Neural progenitor cell (in vitro differentiated cells): ENCODE data around the gene KIAA0040. TPM values are rescaled to one million over a fixed set of nuclear protein-coding genes. Genes with fewer than 3 reads are reported as not detected.
"Not testable (repeated sequence)": the region's sequence is repeated elsewhere in the genome, so short reads cannot be mapped to it uniquely, and the experiment has no call there.

Source experiments
- DNase-seq: peaks from one replicate; pipeline ENCODE4 v3.0.0-alpha.2; 2016; ENCODE audit warnings: low spot score
- H2AFZ ChIP-seq: fragments of 200-600 bp; sonication (generic); replicated peaks from 2 replicates; pipeline ENCODE4 v1.6.1; 2016; ENCODE audit warnings: antibody characterized with exemption
- H3F3A ChIP-seq: fragments of 200-600 bp; sonication (generic); 2 replicates; pipeline ENCODE4 v1.6.1; 2016; ENCODE audit warnings: antibody characterized with exemption, low read depth
- H3K27ac ChIP-seq: fragments of 200-600 bp; sonication (generic); 2 replicates; pipeline ENCODE4 v1.5.1; 2016; ENCODE audit warnings: mild to moderate bottlenecking
- H3K27me3 ChIP-seq: fragments of 200-600 bp; sonication (generic); 2 replicates; pipeline ENCODE4 v1.6.1; 2016; ENCODE audit warnings: mild to moderate bottlenecking, moderate library complexity
- H3K36me3 ChIP-seq: fragments of 200-600 bp; sonication (generic); 2 replicates; pipeline ENCODE4 v1.5.1; 2016
- H3K4me1 ChIP-seq: fragments of 200-600 bp; sonication (generic); 2 replicates; pipeline ENCODE4 v1.6.1; 2016; ENCODE audit warnings: mixed run types
- H3K4me2 ChIP-seq: fragments of 200-600 bp; sonication (generic); 2 replicates; pipeline ENCODE4 v1.6.1; 2016
- H3K4me3 ChIP-seq: fragments of 200-600 bp; sonication (generic); 2 replicates; pipeline ENCODE4 v1.5.1; 2016
- H3K79me2 ChIP-seq: fragments of 200-600 bp; sonication (generic); 2 replicates; pipeline ENCODE4 v1.6.1; 2016; ENCODE audit warnings: low read depth
- H3K9ac ChIP-seq: fragments of 200-600 bp; sonication (generic); 2 replicates; pipeline ENCODE4 v1.6.1; 2016
- H3K9me3 ChIP-seq: fragments of 200-600 bp; sonication (generic); 2 replicates; pipeline ENCODE4 v1.5.1; 2016; ENCODE audit warnings: low read depth
- H4K20me1 ChIP-seq: fragments of 200-600 bp; sonication (generic); 2 replicates; pipeline ENCODE4 v1.6.1; 2016; ENCODE audit warnings: low read depth
- H3K27ac Mint-ChIP-seq: 3 replicates; pipeline ENCODE4 v1.8.0; 2021; ENCODE audit warnings: mixed read lengths
- H3K27me3 Mint-ChIP-seq: 2 replicates; pipeline ENCODE4 v1.8.0; 2022; ENCODE audit warnings: low read depth, mild to moderate bottlenecking, inconsistent platforms, moderate library complexity, mixed read lengths; ENCODE audit not compliant: insufficient read depth
- H3K36me3 Mint-ChIP-seq: 3 replicates; pipeline ENCODE4 v1.8.0; 2021; ENCODE audit warnings: mixed read lengths
- H3K4me1 Mint-ChIP-seq: 3 replicates; pipeline ENCODE4 v1.8.0; 2021; ENCODE audit warnings: mixed read lengths
- H3K4me3 Mint-ChIP-seq: 3 replicates; pipeline ENCODE4 v1.8.0; 2021; ENCODE audit warnings: mild to moderate bottlenecking, moderate library complexity, mixed read lengths
- H3K9me3 Mint-ChIP-seq: 3 replicates; pipeline ENCODE4 v1.8.0; 2020; ENCODE audit warnings: mixed read lengths
- EZH2 ChIP-seq: fragments of 200-600 bp; sonication (generic); IDR thresholded peaks from 2 replicates; pipeline ENCODE4 v1.6.1; 2017; ENCODE audit warnings: antibody characterized with exemption, mild to moderate bottlenecking, moderate library complexity
- EZH2phosphoT487 ChIP-seq: fragments of 200-600 bp; sonication (generic); IDR thresholded peaks from 2 replicates; pipeline ENCODE4 v1.6.1; 2017; ENCODE audit warnings: antibody characterized with exemption
- total RNA-seq: library from RNA; depleted of rRNA; stranded (reverse); fragments of >200 nt; gene quantifications from 2 replicates; pipeline ENCODE4 v1.2.3, GENCODE V29; 2015; ENCODE audit warnings: low replicate concordance
- TF ChIP-seq, protein P1 (sequence below): fragments of 200-600 bp; sonication (generic); IDR thresholded peaks from 2 replicates; pipeline ENCODE4 v1.5.1; 2017; ENCODE audit warnings: antibody characterized with exemption, mild to moderate bottlenecking

The KIAA0040 gene
- total RNA-seq, 1 donor from 2014 or later, result not detected

DNA sequence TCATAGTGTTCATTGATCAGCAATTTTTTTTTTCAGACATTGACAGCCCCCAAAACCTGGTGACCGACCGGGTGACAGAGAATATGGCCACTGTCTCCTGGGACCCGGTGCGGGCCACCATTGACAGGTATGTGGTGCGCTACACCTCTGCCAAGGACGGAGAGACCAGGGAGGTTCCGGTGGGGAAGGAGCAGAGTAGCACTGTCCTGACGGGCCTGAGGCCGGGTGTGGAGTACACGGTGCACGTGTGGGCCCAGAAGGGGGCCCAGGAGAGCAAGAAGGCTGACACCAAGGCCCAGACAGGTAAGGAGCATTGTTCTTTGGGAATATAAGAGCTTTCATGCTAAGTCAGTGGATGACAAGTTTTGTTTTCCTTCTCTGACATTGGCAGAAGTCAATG, 75.7 kb downstream of the KIAA0040 start:
- H3K4me1 ChIP-seq, result no peaks in the 10 kb centered on the region
- TF ChIP-seq, protein P1, sequence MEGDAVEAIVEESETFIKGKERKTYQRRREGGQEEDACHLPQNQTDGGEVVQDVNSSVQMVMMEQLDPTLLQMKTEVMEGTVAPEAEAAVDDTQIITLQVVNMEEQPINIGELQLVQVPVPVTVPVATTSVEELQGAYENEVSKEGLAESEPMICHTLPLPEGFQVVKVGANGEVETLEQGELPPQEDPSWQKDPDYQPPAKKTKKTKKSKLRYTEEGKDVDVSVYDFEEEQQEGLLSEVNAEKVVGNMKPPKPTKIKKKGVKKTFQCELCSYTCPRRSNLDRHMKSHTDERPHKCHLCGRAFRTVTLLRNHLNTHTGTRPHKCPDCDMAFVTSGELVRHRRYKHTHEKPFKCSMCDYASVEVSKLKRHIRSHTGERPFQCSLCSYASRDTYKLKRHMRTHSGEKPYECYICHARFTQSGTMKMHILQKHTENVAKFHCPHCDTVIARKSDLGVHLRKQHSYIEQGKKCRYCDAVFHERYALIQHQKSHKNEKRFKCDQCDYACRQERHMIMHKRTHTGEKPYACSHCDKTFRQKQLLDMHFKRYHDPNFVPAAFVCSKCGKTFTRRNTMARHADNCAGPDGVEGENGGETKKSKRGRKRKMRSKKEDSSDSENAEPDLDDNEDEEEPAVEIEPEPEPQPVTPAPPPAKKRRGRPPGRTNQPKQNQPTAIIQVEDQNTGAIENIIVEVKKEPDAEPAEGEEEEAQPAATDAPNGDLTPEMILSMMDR, result no peak
- no peak for TF ChIP-seq EZH2
- TF ChIP-seq EZH2phosphoT487, result no peak
- no peaks in the 10 kb centered on the region for H3F3A ChIP-seq
- H3K27ac Mint-ChIP-seq, result no peak overlapping the region
- peaks cover 13% of the 10 kb centered on the region for H3K9me3 Mint-ChIP-seq
- H2AFZ ChIP-seq, result no peak overlapping the region
- no peak overlapping the region for H3K4me2 ChIP-seq
- no peak overlapping the region for H3K4me3 Mint-ChIP-seq
- no peak overlapping the region for H3K9ac ChIP-seq
- H3K27me3 Mint-ChIP-seq, result peaks cover 2% of the 10 kb centered on the region
- no peaks in the 10 kb centered on the region for H3K36me3 ChIP-seq
- DNase-seq, result no peak
- H3K79me2 ChIP-seq, result no peaks in the 10 kb centered on the region
- H3K4me3 ChIP-seq, result no peak overlapping the region
- no peaks in the 10 kb centered on the region for H3K4me1 Mint-ChIP-seq
- no peaks in the 10 kb centered on the region for H3K27me3 ChIP-seq
- H3K27ac ChIP-seq, result no peak overlapping the region
- no peaks in the 10 kb centered on the region for H3K9me3 ChIP-seq
- H4K20me1 ChIP-seq, result no peaks in the 10 kb centered on the region
- no peaks in the 10 kb centered on the region for H3K36me3 Mint-ChIP-seq

DNA sequence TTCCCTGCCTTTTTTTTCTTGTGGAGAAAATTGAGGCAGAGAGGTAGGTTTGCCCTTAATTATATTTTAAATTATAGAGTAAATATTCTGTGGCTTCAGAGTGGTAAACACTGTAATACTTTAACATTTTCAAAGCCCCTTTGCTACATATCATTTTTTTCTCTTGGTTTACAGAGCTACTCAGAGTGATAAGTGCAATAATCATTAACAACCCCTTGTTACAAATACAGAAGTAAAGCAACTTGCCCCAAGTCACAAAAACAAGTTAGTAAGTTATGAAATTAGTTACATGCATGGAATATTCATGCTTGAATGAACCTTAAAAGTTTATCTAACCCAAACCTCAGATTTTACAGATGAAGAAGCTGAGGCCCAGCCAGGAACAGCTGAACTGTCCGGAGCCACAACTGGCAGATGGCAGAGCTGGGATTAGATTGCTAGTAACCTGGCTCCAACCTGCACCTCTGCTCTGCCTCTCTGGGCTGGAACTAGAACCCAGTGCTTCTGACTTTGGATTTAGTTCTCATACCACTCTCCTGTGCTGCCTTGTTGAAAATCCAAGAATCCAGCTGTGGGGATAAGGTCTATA, 76.3 kb downstream of the KIAA0040 start:
- Mint-ChIP-seq H3K9me3 (peaks cover 16% of the 10 kb centered on the region), H3K4me1 (no peaks in the 10 kb centered on the region), H3K36me3 (no peaks in the 10 kb centered on the region), H3K4me3 (no peak overlapping the region), H3K27ac (no peak overlapping the region), H3K27me3 (peaks cover 2% of the 10 kb centered on the region)
- Histone ChIP-seq H4K20me1 (no peaks in the 10 kb centered on the region), H3K27me3 (no peaks in the 10 kb centered on the region), H3F3A (no peaks in the 10 kb centered on the region), H3K9ac (no peak overlapping the region), H3K4me2 (no peak overlapping the region), H3K79me2 (no peaks in the 10 kb centered on the region), H3K27ac (no peak overlapping the region), H3K4me3 (no peak overlapping the region), H2AFZ (no peak overlapping the region), H3K36me3 (no peaks in the 10 kb centered on the region), H3K4me1 (no peaks in the 10 kb centered on the region), H3K9me3 (no peaks in the 10 kb centered on the region)
- DNase-seq, result no peak
- no peak for TF ChIP-seq EZH2phosphoT487
- no peak for TF ChIP-seq EZH2
- TF ChIP-seq, protein P1, result no peak

DNA sequence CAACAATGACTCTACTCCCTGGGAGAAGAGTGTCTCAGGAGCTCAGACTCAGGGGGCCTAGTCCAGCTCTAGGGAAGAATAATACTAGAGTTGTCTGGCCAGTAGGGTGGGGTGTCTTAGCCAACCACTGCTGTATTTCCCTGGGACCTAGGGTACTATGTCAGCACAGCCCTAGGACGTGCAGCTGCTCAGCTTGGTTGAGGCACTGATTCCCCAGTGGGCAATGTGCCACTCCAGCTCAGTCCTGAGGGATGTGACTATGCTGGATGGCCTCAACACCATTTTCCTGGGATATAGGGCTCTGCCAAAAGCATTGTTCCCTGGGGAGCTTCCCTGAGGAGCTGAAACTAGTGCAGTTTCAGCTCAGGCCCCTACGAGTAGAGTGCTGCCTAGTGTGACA, 77.6 kb downstream of the KIAA0040 start:
- Mint-ChIP-seq H3K27me3 (peaks cover 2% of the 10 kb centered on the region), H3K4me3 (no peak overlapping the region), H3K9me3 (peaks cover 16% of the 10 kb centered on the region), H3K4me1 (no peaks in the 10 kb centered on the region), H3K36me3 (no peaks in the 10 kb centered on the region), H3K27ac (no peak overlapping the region)
- no peak overlapping the region for H3K9ac ChIP-seq
- no peaks in the 10 kb centered on the region for H4K20me1 ChIP-seq
- H3K4me1 ChIP-seq, result no peaks in the 10 kb centered on the region
- H3K9me3 ChIP-seq, result no peaks in the 10 kb centered on the region
- H3K27ac ChIP-seq, result no peak overlapping the region
- no peaks in the 10 kb centered on the region for H3K36me3 ChIP-seq
- no peaks in the 10 kb centered on the region for H3K79me2 ChIP-seq
- no peak overlapping the region for H2AFZ ChIP-seq
- no peaks in the 10 kb centered on the region for H3K27me3 ChIP-seq
- TF ChIP-seq, protein P1, result no peak
- no peak overlapping the region for H3K4me2 ChIP-seq
- H3F3A ChIP-seq, result no peaks in the 10 kb centered on the region
- no peak overlapping the region for H3K4me3 ChIP-seq
- DNase-seq, result no peak

DNA sequence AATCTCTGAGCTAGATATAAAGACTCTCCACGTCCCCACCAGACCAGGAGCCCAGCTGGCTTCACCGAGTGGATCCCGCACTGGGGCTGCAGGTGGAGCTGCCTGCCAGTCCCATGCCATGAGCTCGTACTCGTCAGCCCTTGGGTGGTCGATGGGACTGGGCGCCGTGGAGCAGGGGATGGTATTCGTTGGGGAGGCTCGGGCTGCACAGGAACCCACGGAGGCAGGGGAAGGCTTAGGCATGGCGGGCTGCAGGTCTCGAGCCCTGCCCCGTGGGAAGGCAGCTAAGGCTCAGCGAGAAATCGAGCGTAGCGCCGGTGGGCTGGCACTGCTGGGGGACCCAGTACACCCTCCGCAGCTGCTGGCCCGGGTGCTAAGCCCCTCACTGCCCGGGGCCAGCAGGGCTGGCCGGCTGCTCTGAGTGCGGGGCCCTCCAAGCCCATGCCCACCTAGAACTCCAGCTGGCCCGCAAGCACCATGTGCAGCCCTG, 84.2 kb downstream of the KIAA0040 start:
- H3F3A ChIP-seq, H2AFZ ChIP-seq, H3K27ac Mint-ChIP-seq, H3K27ac ChIP-seq, H3K27me3 ChIP-seq, H3K4me2 ChIP-seq, H3K79me2 ChIP-seq, H3K36me3 ChIP-seq, H3K4me1 ChIP-seq, H3K4me3 Mint-ChIP-seq, H3K36me3 Mint-ChIP-seq, H3K4me3 ChIP-seq, H3K4me1 Mint-ChIP-seq, H3K27me3 Mint-ChIP-seq, H3K9me3 ChIP-seq, H3K9ac ChIP-seq, DNase-seq, H4K20me1 ChIP-seq: not testable (repeated sequence)
- H3K9me3 Mint-ChIP-seq, result peaks cover 16% of the 10 kb centered on the region

Other genes starting within 250 kb of the KIAA0040 start
- 145 and 166 TPM in 2 replicates for gene CACYBP, start 192.8 kb downstream of the KIAA0040 start, total RNA-seq
- 31.3 and 35.1 TPM in 2 replicates for gene MRPS14, start 169.4 kb downstream of the KIAA0040 start, total RNA-seq
- gene TNN, start 124.9 kb downstream of the KIAA0040 start, total RNA-seq, result not detected in 2 replicates